WTC11 (cell line): Measurements from ENCODE around the gene SLC38A8. TPM values are rescaled to one million over a fixed set of nuclear protein-coding genes. Genes with fewer than 3 reads are reported as not detected.

Experiments used
- ATAC-seq: fragments of 200-7000 bp; cut with Tn5 transposase; 2 replicates; pipeline ENCODE4 v1.10.0; 2021; ENCODE audit warnings: mild to moderate bottlenecking, moderate library complexity
- CTCF ChIA-PET: fragments of 300-600 bp; sonication (Branson Sonifier 250); formaldehyde crosslinking; loops from one replicate; lab custom pipeline; 2021; ENCODE audit warnings: antibody characterized with exemption; lab: Charles Lee
- POLR2A ChIA-PET: fragments of 350-600 bp; sonication (Branson Sonifier 250); formaldehyde crosslinking; loops from one replicate; lab custom pipeline; 2021; ENCODE audit warnings: antibody characterized with exemption; lab: Charles Lee
- DNase-seq: peaks from one replicate; pipeline ENCODE4 v3.0.0; 2021; ENCODE audit warnings: low spot score
- H3K27ac Mint-ChIP-seq: 2 replicates; pipeline ENCODE4 v1.8.0; 2021; ENCODE audit warnings: mixed read lengths
- H3K27me3 Mint-ChIP-seq: 2 replicates; pipeline ENCODE4 v1.8.0; 2021; ENCODE audit warnings: low read depth, mild to moderate bottlenecking, moderate library complexity, mixed read lengths
- H3K36me3 Mint-ChIP-seq: 2 replicates; pipeline ENCODE4 v1.8.0; 2021; ENCODE audit warnings: mixed read lengths
- H3K4me1 Mint-ChIP-seq: 2 replicates; pipeline ENCODE4 v1.8.0; 2022; ENCODE audit warnings: mixed read lengths
- H3K4me3 Mint-ChIP-seq: 2 replicates; pipeline ENCODE4 v1.8.0; 2021; ENCODE audit warnings: mild to moderate bottlenecking, moderate library complexity, mixed read lengths
- H3K9me3 Mint-ChIP-seq: 2 replicates; pipeline ENCODE4 v1.8.0; 2021; ENCODE audit warnings: mixed read lengths
- CBFB ChIP-seq: sonication (generic); formaldehyde crosslinking; IDR thresholded peaks from 2 replicates; pipeline ENCODE4 v1.8.1; 2022; ENCODE audit warnings: mild to moderate bottlenecking, low read depth, missing genetic modification reagents
- CREB1 ChIP-seq: sonication (generic); formaldehyde crosslinking; IDR thresholded peaks from 2 replicates; pipeline ENCODE4 v1.8.0; 2023; ENCODE audit warnings: mild to moderate bottlenecking, missing genetic modification reagents
- E2F1 ChIP-seq: sonication (generic); formaldehyde crosslinking; IDR thresholded peaks from 2 replicates; pipeline ENCODE4 v1.8.0; 2022; ENCODE audit warnings: mild to moderate bottlenecking, missing genetic modification reagents
- ETV6 ChIP-seq: sonication (generic); formaldehyde crosslinking; IDR thresholded peaks from 2 replicates; pipeline ENCODE4 v1.8.1; 2022; ENCODE audit warnings: mild to moderate bottlenecking, missing genetic modification reagents
- GTF2I ChIP-seq: fragments of 250-450 bp; sonication (Bioruptor Pico); conservative IDR thresholded peaks from 2 replicates; pipeline ENCODE4 v1.4.0; 2021; ENCODE audit warnings: mild to moderate bottlenecking
- IRF2 ChIP-seq: sonication (generic); formaldehyde crosslinking; IDR thresholded peaks from 2 replicates; pipeline ENCODE4 v1.8.0; 2022; ENCODE audit warnings: low read depth, missing genetic modification reagents, borderline replicate concordance
- JUN ChIP-seq: sonication (generic); formaldehyde crosslinking; IDR thresholded peaks from 2 replicates; pipeline ENCODE4 v1.8.0; 2023; ENCODE audit warnings: mild to moderate bottlenecking, missing genetic modification reagents
- NR2C2 ChIP-seq: sonication (generic); formaldehyde crosslinking; IDR thresholded peaks from 2 replicates; pipeline ENCODE4 v1.8.0; 2022; ENCODE audit warnings: mild to moderate bottlenecking, missing genetic modification reagents
- RELA ChIP-seq: sonication (generic); formaldehyde crosslinking; IDR thresholded peaks from 2 replicates; pipeline ENCODE4 v1.8.1; 2022; ENCODE audit warnings: missing genetic modification reagents, mild to moderate bottlenecking, borderline replicate concordance
- RORB ChIP-seq: fragments of 250-450 bp; sonication (Bioruptor Pico); IDR thresholded peaks from 2 replicates; pipeline ENCODE4 v1.9.0; 2021; ENCODE audit warnings: mild to moderate bottlenecking
- SMAD3 ChIP-seq: sonication (generic); formaldehyde crosslinking; IDR thresholded peaks from 2 replicates; pipeline ENCODE4 v1.8.0; 2022; ENCODE audit warnings: missing genetic modification reagents, mild to moderate bottlenecking, borderline replicate concordance
- SMAD4 ChIP-seq: sonication (generic); formaldehyde crosslinking; IDR thresholded peaks from 2 replicates; pipeline ENCODE4 v1.8.0; 2022; ENCODE audit warnings: mild to moderate bottlenecking, missing genetic modification reagents
- TCF7 ChIP-seq: sonication (generic); formaldehyde crosslinking; IDR thresholded peaks from 2 replicates; pipeline ENCODE4 v1.8.0; 2022; ENCODE audit warnings: mild to moderate bottlenecking, low read depth, missing genetic modification reagents, moderate library complexity
- USF1 ChIP-seq: sonication (generic); formaldehyde crosslinking; IDR thresholded peaks from 2 replicates; pipeline ENCODE4 v1.8.0; 2022; ENCODE audit warnings: mild to moderate bottlenecking, missing genetic modification reagents
- ZNF138 ChIP-seq: sonication (generic); formaldehyde crosslinking; conservative IDR thresholded peaks from 2 replicates; pipeline ENCODE4 v1.8.1; 2022; ENCODE audit warnings: mild to moderate bottlenecking, moderate library complexity, missing genetic modification reagents
- ZNF423 ChIP-seq: fragments of 250-450 bp; sonication (Bioruptor Pico); IDR thresholded peaks from 2 replicates; pipeline ENCODE4 v2.1.2; 2022; ENCODE audit warnings: mild to moderate bottlenecking, moderate library complexity
- ZNF512 ChIP-seq: sonication (generic); formaldehyde crosslinking; IDR thresholded peaks from 2 replicates; pipeline ENCODE4 v1.8.1; 2022; ENCODE audit warnings: missing genetic modification reagents, borderline replicate concordance
- ZNF532 ChIP-seq: fragments of 250-450 bp; sonication (Bioruptor Pico); IDR thresholded peaks from 2 replicates; pipeline ENCODE4 v1.9.0; 2021; ENCODE audit warnings: mild to moderate bottlenecking, borderline replicate concordance
- total RNA-seq: library from RNA; stranded (reverse); gene quantifications from 3 replicates; pipeline ENCODE4 v1.2.3, GENCODE V29; 2021
- TF ChIP-seq, protein P1 (sequence below): fragments of 250-450 bp; sonication (Bioruptor Pico); conservative IDR thresholded peaks from 2 replicates; pipeline ENCODE4 v1.9.0; 2021; ENCODE audit warnings: mild to moderate bottlenecking
- TF ChIP-seq, protein P2 (sequence below): fragments of 250-450 bp; sonication (Bioruptor Pico); IDR thresholded peaks from 2 replicates; pipeline ENCODE4 v1.8.0; 2021; ENCODE audit warnings: mild to moderate bottlenecking
- TF ChIP-seq, protein P3 (sequence below): fragments of 250-450 bp; sonication (Bioruptor Pico); IDR thresholded peaks from 2 replicates; pipeline ENCODE4 v1.9.0; 2021; ENCODE audit warnings: mild to moderate bottlenecking

Gene SLC38A8
- total RNA-seq, 1 experiment from 2014 or later = not detected

GRCh38 chr16:83975590-83976260, 66.9 kb downstream of the SLC38A8 start:
- Mint-ChIP-seq H3K4me3 (no peak overlapping the region), H3K27ac (no peak overlapping the region), H3K4me1 (no peaks in the 10 kb centered on the region), H3K9me3 (peaks cover 23% of the 10 kb centered on the region), H3K36me3 (peaks cover 14% of the 10 kb centered on the region), H3K27me3 (peaks cover 7% of the 10 kb centered on the region; the same call in 1 of the 2 replicates)
- ChIA-PET CTCF (no interaction called here), POLR2A (no interaction called here)
- ATAC-seq (no peak), DNase-seq (no peak)
- TF ChIP-seq ZNF138 (CRISPR knock-in tag) (no peak), GTF2I (CRISPR knock-in tag) (no peak), RORB (CRISPR knock-in tag) (no peak), E2F1 (CRISPR knock-in tag) (no peak), IRF2 (CRISPR knock-in tag) (no peak), ZNF512 (CRISPR knock-in tag) (no peak)

DNA sequence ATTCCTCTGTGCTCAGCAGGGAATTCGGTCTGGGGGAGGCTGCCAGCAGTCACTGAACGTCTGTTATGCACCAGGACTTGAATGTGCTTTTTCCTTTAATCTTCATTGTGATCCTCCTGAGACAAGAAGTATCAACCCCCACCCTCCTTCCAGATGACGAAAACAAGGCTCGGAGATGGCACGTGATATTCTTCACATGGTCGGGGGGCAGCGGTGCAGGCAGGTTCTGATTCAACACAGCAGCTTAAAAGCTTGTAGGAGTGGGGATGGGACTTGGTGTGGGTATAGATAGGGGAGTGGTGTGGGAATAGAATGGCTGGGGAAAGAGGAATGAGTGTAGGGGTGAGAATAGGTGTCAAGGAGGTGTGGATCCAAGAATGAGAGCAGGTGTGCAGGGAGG, 68.1 kb downstream of the SLC38A8 start:
- ChIA-PET CTCF (no interaction called here), POLR2A (no interaction called here)
- DNase-seq (no peak), ATAC-seq (no peak)
- Mint-ChIP-seq H3K4me1 (peaks cover 4% of the 10 kb centered on the region; the same call in 1 of the 2 replicates), H3K4me3 (no peak overlapping the region), H3K27ac (no peak overlapping the region), H3K9me3 (peaks cover 20% of the 10 kb centered on the region), H3K36me3 (peaks cover 14% of the 10 kb centered on the region), H3K27me3 (peaks cover 14% of the 10 kb centered on the region)
- TF ChIP-seq, protein P1, sequence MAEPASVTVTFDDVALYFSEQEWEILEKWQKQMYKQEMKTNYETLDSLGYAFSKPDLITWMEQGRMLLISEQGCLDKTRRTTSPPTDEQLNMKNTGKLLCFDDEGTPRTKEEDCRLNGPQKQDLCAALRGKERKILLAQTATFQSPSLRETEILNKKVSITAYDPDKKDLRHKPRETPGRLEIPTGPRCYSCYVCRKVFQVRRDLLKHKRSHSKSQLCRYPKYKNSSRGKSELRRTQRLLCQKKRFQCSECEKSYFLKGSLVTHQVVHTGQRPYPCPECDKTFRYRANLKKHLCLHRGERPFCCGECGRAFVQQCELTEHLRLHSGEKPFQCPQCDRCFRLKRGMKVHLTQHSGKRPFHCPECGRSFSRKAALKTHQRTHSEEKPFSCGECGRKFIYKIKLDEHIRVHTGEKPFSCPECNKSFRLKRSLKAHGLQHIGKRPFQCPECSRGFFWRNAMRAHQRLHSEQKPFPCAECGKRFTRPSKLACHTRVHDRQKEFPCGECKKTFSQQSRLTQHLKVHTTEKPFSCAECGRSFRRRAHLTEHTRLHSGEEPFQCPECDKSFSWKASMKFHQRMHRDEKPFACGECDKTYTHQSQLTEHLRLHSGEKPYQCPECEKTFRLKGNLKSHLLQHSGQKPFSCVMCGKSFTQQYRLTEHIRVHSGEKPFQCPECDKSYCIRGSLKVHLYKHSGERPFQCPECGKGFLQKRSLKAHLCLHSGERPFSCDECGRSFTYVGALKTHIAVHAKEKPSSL (CRISPR knock-in tag) = no peak
- TF ChIP-seq ZNF532 (CRISPR knock-in tag) (no peak), CREB1 (no peak), SMAD4 (CRISPR knock-in tag) (no peak), CBFB (CRISPR knock-in tag) (no peak), SMAD3 (no peak), RELA (CRISPR knock-in tag) (no peak), NR2C2 (no peak), TCF7 (CRISPR knock-in tag) (no peak), ZNF423 (CRISPR knock-in tag) (no peak), IRF2 (CRISPR knock-in tag) (no peak), ETV6 (no peak), JUN (CRISPR knock-in tag) (no peak), USF1 (CRISPR knock-in tag) (no peak)
- TF ChIP-seq, protein P2, sequence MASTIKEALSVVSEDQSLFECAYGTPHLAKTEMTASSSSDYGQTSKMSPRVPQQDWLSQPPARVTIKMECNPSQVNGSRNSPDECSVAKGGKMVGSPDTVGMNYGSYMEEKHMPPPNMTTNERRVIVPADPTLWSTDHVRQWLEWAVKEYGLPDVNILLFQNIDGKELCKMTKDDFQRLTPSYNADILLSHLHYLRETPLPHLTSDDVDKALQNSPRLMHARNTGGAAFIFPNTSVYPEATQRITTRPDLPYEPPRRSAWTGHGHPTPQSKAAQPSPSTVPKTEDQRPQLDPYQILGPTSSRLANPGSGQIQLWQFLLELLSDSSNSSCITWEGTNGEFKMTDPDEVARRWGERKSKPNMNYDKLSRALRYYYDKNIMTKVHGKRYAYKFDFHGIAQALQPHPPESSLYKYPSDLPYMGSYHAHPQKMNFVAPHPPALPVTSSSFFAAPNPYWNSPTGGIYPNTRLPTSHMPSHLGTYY (CRISPR knock-in tag) = no peak
- TF ChIP-seq, protein P3, sequence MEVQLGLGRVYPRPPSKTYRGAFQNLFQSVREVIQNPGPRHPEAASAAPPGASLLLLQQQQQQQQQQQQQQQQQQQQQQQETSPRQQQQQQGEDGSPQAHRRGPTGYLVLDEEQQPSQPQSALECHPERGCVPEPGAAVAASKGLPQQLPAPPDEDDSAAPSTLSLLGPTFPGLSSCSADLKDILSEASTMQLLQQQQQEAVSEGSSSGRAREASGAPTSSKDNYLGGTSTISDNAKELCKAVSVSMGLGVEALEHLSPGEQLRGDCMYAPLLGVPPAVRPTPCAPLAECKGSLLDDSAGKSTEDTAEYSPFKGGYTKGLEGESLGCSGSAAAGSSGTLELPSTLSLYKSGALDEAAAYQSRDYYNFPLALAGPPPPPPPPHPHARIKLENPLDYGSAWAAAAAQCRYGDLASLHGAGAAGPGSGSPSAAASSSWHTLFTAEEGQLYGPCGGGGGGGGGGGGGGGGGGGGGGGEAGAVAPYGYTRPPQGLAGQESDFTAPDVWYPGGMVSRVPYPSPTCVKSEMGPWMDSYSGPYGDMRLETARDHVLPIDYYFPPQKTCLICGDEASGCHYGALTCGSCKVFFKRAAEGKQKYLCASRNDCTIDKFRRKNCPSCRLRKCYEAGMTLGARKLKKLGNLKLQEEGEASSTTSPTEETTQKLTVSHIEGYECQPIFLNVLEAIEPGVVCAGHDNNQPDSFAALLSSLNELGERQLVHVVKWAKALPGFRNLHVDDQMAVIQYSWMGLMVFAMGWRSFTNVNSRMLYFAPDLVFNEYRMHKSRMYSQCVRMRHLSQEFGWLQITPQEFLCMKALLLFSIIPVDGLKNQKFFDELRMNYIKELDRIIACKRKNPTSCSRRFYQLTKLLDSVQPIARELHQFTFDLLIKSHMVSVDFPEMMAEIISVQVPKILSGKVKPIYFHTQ (CRISPR knock-in tag) = no peak
